Stomach smooth muscle (tissue), 2 donors: Measurements from ENCODE around the gene FAM107B.
A peak's percentile ranks its signal among the peaks of the same experiment; 100 is the strongest.

Source experiments
- H3K27ac ChIP-seq: one replicate; pipeline ENCODE4 v1.7.0; 2013; ENCODE audit warnings: mild to moderate bottlenecking, low read length, inconsistent platforms
- H3K27me3 ChIP-seq, 2 donors: one replicate each; pipeline ENCODE4 v1.7.0; 2013; ENCODE audit warnings: low read length in 2 of 2; ENCODE audit not compliant: insufficient read depth in 2 of 2, control insufficient read depth in 1 of 2
- H3K36me3 ChIP-seq, 2 donors: one replicate each; pipeline ENCODE4 v1.7.0; 2013; ENCODE audit warnings: low read length in 2 of 2; ENCODE audit not compliant: control insufficient read depth in 2 of 2, insufficient read depth in 2 of 2
- H3K4me1 ChIP-seq: one replicate; pipeline ENCODE4 v1.7.0; 2013; ENCODE audit warnings: low read length; ENCODE audit not compliant: control insufficient read depth, insufficient read depth
- H3K4me3 ChIP-seq, 2 donors: one replicate each; pipeline ENCODE4 v1.7.0; 2013; ENCODE audit warnings: low read length in 2 of 2
- H3K9ac ChIP-seq, 2 donors: one replicate each; pipeline ENCODE4 v1.7.0; 2013; ENCODE audit warnings: low read length in 2 of 2, mild to moderate bottlenecking in 1 of 2
- H3K9me3 ChIP-seq, 2 donors: one replicate each; pipeline ENCODE4 v1.7.0; 2013; ENCODE audit warnings: low read length in 2 of 2; ENCODE audit not compliant: control insufficient read depth in 2 of 2
- donor health status: healthy.
- donor health status: Pancreatic carcinoma.

The FAM107B gene

GRCh38 chr10:14751921-14752320, 22.8 kb downstream of the FAM107B start:
- H3K27me3 ChIP-seq: no peaks in the 10 kb centered on the region
- no peak overlapping the region for H3K4me3 ChIP-seq
- peak overlapping the region; percentile 49 for H3K27ac ChIP-seq
- H3K4me1 ChIP-seq: peaks cover 23% of the 10 kb centered on the region
- H3K9ac ChIP-seq: no peak overlapping the region
- H3K9me3 ChIP-seq: no peaks in the 10 kb centered on the region
- H3K36me3 ChIP-seq: no peaks in the 10 kb centered on the region

DNA sequence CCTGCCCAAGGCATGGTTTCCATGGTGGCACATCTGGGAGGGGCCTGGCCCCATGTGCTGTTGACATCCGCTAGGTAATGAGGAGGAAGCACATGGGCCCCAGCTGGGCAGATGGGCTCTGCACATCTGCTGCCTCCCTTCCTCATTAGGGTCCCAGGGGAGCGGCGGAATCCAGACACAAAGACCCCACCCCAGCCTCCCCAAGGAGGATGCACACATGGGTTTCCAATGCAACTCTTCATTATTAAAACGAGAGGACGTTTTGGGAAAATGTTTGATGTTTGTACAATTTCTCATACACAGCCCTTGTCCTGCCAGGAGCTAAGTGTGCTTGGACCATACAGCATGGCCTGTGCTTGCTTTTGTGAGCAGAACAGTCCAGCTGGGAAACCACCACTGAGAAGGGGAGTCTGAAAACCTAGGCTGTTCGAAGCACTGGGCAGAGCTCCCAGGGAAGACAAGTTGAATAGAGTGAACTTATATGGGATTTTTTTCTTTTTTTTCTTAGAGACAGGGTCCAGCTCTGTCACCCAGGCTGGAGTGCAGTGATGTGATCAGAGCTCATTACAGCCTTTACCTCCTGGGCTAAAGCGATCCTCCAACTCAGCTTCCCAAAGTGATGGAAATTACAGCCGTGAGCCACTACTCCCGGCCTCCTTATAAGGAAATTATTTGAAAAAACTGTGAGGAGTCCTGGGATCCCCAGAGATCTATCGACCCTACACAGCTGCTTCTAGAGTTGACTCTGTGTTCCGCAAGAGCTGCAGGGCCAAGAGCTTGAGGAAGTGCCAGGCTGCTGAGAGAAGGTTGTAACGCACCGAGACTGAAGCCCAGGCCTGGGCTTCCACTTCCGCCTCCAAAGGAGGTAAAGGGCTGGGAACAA, 23.4 kb downstream of the FAM107B start:
- Histone ChIP-seq H3K4me3 (no peak overlapping the region), H3K27ac (peak overlapping the region; percentile 49), H3K9ac (no peak overlapping the region), H3K4me1 (peaks cover 23% of the 10 kb centered on the region), H3K36me3 (no peaks in the 10 kb centered on the region), H3K27me3 (no peaks in the 10 kb centered on the region), H3K9me3 (no peaks in the 10 kb centered on the region)

- Histone ChIP-seq H3K27ac (peak overlapping the region; percentile 13), H3K4me1 (peaks cover 23% of the 10 kb centered on the region), H3K9ac (peak overlapping the region in 1 of 2 donors; percentile 29), H3K27me3 (no peaks in the 10 kb centered on the region), H3K36me3 (no peaks in the 10 kb centered on the region), H3K4me3 (peak overlapping the region in 1 of 2 donors; percentile 29), H3K9me3 (no peaks in the 10 kb centered on the region)
Measured at GRCh38 chr10:14749070-14749809, 25.5 kb downstream of the FAM107B start.

GRCh38 chr10:14748441-14748840, 26.3 kb downstream of the FAM107B start:
- peak overlapping the region in 1 of 2 donors; percentile 29 for H3K9ac ChIP-seq
- peak overlapping the region in 1 of 2 donors; percentile 29 for H3K4me3 ChIP-seq
- no peaks in the 10 kb centered on the region for H3K27me3 ChIP-seq
- H3K36me3 ChIP-seq: no peaks in the 10 kb centered on the region
- no peaks in the 10 kb centered on the region for H3K9me3 ChIP-seq
- peak overlapping the region; percentile 13 for H3K27ac ChIP-seq
- peaks cover 23% of the 10 kb centered on the region for H3K4me1 ChIP-seq

GRCh38 chr10:14742815-14743214, 31.9 kb downstream of the FAM107B start:
- H3K9me3 ChIP-seq: no peaks in the 10 kb centered on the region
- no peak overlapping the region for H3K9ac ChIP-seq
- H3K27ac ChIP-seq: no peak overlapping the region
- H3K36me3 ChIP-seq: no peaks in the 10 kb centered on the region
- no peaks in the 10 kb centered on the region for H3K27me3 ChIP-seq
- H3K4me1 ChIP-seq: peaks cover 20% of the 10 kb centered on the region
- H3K4me3 ChIP-seq: no peak overlapping the region

- no peaks in the 10 kb centered on the region for H3K9me3 ChIP-seq
- H3K4me3 ChIP-seq: no peak overlapping the region
- no peak overlapping the region for H3K27ac ChIP-seq
- H3K4me1 ChIP-seq: peaks cover 21% of the 10 kb centered on the region
- H3K36me3 ChIP-seq: no peaks in the 10 kb centered on the region
- no peak overlapping the region for H3K9ac ChIP-seq
- no peaks in the 10 kb centered on the region for H3K27me3 ChIP-seq
Measured at GRCh38 chr10:14742382-14742781, 32.3 kb downstream of the FAM107B start.

DNA sequence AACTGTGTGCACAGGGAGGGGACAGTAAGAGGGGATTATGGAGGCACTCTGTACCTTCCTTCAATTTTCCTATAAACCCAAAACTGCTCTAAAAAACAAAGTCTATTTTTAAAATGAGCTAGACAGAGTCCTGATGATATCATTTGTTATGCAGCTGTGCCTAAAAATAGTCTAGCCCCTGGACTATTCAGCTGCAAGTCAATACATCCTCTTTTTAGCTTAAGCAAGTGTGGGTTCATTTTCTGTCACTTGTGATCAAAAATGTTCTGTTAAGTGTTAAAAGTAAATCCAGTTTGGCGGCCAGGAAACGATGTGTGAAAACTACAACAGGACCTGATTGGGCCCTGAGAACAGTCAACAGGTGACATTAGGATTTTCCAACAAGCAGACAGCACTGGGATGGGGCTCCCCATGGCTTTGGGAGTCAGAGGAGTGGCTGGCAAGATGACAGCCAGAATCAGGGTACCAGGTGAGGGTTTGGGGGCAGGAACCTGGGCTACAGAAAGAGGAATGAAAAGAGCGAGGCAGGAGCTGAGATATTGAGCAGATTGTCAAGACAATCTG, 33.9 kb downstream of the FAM107B start:
- H3K4me3 ChIP-seq: peak overlapping the region; percentile 35 to 38
- peaks cover 31% of the 10 kb centered on the region for H3K4me1 ChIP-seq
- peak overlapping the region; percentile 46 for H3K27ac ChIP-seq
- H3K36me3 ChIP-seq: no peaks in the 10 kb centered on the region
- H3K9ac ChIP-seq: no peak overlapping the region
- H3K9me3 ChIP-seq: no peaks in the 10 kb centered on the region
- no peaks in the 10 kb centered on the region for H3K27me3 ChIP-seq

DNA sequence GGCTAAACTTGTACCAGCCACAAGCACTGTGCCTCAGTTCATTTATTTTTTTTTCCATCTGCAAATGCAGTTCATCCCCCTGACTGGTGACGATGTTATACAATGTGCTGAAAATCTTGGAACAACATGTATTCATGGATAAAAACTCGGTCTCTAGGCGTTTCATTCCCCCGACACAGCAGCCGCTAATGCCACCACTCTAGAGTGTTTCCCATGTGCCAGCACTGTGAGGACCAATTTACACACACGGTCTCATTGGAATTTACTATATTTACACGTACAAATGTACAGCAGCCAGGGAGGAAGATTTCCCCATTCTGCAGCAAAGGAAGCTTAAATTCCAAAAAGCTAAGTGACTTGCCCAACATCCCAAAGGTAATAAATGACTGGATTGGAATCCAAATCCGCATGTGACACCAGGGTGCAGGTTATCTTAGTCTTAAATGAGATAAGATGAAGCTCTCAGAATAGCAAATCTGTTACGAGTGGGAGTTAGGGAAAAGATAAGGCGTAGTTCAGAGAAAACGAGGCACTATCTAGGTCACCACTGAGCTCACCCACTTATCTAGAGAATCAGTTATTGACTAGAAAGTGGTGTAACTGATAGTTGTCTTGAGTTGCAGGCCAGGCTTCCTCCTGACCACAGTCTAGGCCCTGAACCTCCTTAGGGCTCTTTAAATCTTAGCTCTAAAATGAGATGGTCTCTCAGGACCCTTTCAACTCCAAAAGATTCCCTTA, 36.7 kb downstream of the FAM107B start:
- no peak overlapping the region for H3K27ac ChIP-seq
- peaks cover 31% of the 10 kb centered on the region for H3K4me1 ChIP-seq
- H3K9ac ChIP-seq: no peak overlapping the region
- no peaks in the 10 kb centered on the region for H3K9me3 ChIP-seq
- H3K36me3 ChIP-seq: no peaks in the 10 kb centered on the region
- no peaks in the 10 kb centered on the region for H3K27me3 ChIP-seq
- H3K4me3 ChIP-seq: no peak overlapping the region

DNA sequence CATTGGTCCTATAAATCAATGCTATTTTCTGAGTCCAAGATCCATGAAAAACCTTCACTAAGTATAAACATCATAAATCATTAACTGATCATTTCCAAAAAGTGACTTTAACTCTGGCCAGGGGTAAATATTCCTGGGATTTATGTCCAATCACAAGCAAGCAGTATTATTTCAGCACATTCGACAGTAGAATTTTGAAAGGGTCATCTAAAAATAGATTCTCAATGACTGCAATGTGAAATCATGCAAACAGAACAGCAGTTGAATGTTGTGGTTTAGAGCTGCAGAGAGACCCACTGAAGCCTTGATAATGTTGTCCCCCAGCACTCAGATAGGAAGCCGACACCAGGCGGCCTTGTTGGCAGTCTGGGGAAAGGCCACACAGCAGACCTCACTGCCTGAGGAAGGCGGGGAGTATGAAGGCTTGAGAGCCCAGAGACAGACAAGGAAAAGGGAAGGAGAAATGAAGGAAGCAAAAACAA, 38.1 kb downstream of the FAM107B start:
- no peaks in the 10 kb centered on the region for H3K9me3 ChIP-seq
- H3K27me3 ChIP-seq: no peaks in the 10 kb centered on the region
- H3K4me3 ChIP-seq: peak overlapping the region in 1 of 2 donors; percentile 52
- peak overlapping the region; percentile 66 for H3K27ac ChIP-seq
- no peaks in the 10 kb centered on the region for H3K36me3 ChIP-seq
- H3K9ac ChIP-seq: no peak overlapping the region
- peaks cover 31% of the 10 kb centered on the region for H3K4me1 ChIP-seq

- H3K36me3 ChIP-seq: no peaks in the 10 kb centered on the region
- H3K9ac ChIP-seq: no peak overlapping the region
- no peaks in the 10 kb centered on the region for H3K9me3 ChIP-seq
- peaks cover 27% of the 10 kb centered on the region for H3K4me1 ChIP-seq
- no peak overlapping the region for H3K4me3 ChIP-seq
- no peaks in the 10 kb centered on the region for H3K27me3 ChIP-seq
- H3K27ac ChIP-seq: peak overlapping the region; percentile 66
Measured at GRCh38 chr10:14736043-14736442, 38.7 kb downstream of the FAM107B start.
